GM12878 (cell line): ENCODE data around the gene RPS6KL1. TPM values are rescaled to one million over a fixed set of nuclear protein-coding genes. Genes with fewer than 3 reads are reported as not detected.

Experiments used
- ATAC-seq: fragments of 200-7000 bp; cut with Tn5 transposase; 3 replicates; pipeline ENCODE4 v1.9.1; 2020; ENCODE audit warnings: mild to moderate bottlenecking, moderate library complexity
- BruUV-seq: library from RNA; stranded (reverse); fragments of 400-500 nt; replicated peaks from 2 replicates; lab custom pipeline; 2021; lab: Mats Ljungman, UMichigan
- CTCF ChIA-PET: fragments of 300-600 bp; sonication (Branson Sonifier 250); formaldehyde crosslinking; extraction: SDS; loops from one replicate; lab custom pipeline; 2021; ENCODE audit warnings: inconsistent platforms; lab: Yijun Ruan, JAX
- POLR2A ChIA-PET: fragments of 350-600 bp; formaldehyde crosslinking; extraction: SDS; loops from one replicate; lab custom pipeline; 2021; ENCODE audit warnings: inconsistent platforms; lab: Charles Lee
- RAD21 ChIA-PET: fragments of 300-600 bp; sonication (Branson Sonifier 250); formaldehyde crosslinking; loops from one replicate; lab custom pipeline; 2023; ENCODE audit warnings: antibody characterized with exemption; ENCODE audit not compliant: unreplicated experiment; lab: Charles Lee
- SMC1A ChIA-PET: fragments of 300-600 bp; sonication (Branson Sonifier 250); formaldehyde crosslinking; loops from one replicate; lab custom pipeline; 2023; ENCODE audit not compliant: unreplicated experiment, uncharacterized antibody; lab: Charles Lee
- DNase-seq: peaks from one replicate; pipeline ENCODE4 v3.0.0-alpha.2; 2011; ENCODE audit warnings: low read depth, low spot score
- FAIRE-seq: peaks from 3 replicates; lab custom pipeline; 2011; peaks lifted over from hg19 to GRCh38; lab: Jason Lieb, UNC
- H2AFZ ChIP-seq: 2 replicates; pipeline ENCODE4 v1.6.0; 2011; ENCODE audit warnings: low read depth, low read length, control low read depth; ENCODE audit not compliant: control insufficient read depth
- H3K27ac ChIP-seq: 2 replicates; pipeline ENCODE4 v1.5.1; 2011; ENCODE audit warnings: control low read depth; ENCODE audit not compliant: control insufficient read depth, insufficient read depth
- H3K27me3 ChIP-seq, 2 experiments: replicated peaks in 1 of 2; 2 replicates each; pipeline versions ENCODE4 v1.6.0 to v1.6.1; 2011; ENCODE audit warnings: low read length in 1 of 2; ENCODE audit not compliant: control insufficient read depth in 2 of 2, insufficient read depth in 2 of 2
- H3K36me3 ChIP-seq, 2 experiments: 2 replicates each; pipeline ENCODE4 v1.5.1; 2011; ENCODE audit warnings: low read length in 1 of 2; ENCODE audit not compliant: control insufficient read depth in 2 of 2, insufficient read depth in 2 of 2
- H3K4me1 ChIP-seq: 2 replicates; pipeline ENCODE4 v1.6.1; 2011; ENCODE audit warnings: mild to moderate bottlenecking, low read length, moderate library complexity, mixed read lengths; ENCODE audit not compliant: control insufficient read depth, insufficient read depth
- H3K4me2 ChIP-seq: 2 replicates; pipeline ENCODE4 v1.6.0; 2011; ENCODE audit warnings: control low read depth; ENCODE audit not compliant: control insufficient read depth, insufficient read depth
- H3K4me3 ChIP-seq: fragments of 200-600 bp; sonication (generic); 2 replicates; pipeline ENCODE4 v1.5.1; 2016
- H3K79me2 ChIP-seq: 2 replicates; pipeline ENCODE4 v1.6.0; 2011; ENCODE audit warnings: low read length; ENCODE audit not compliant: control insufficient read depth, insufficient read depth
- H3K9ac ChIP-seq: 2 replicates; pipeline ENCODE4 v1.8.0; 2011; ENCODE audit warnings: low read length, control low read depth, mixed read lengths; ENCODE audit not compliant: control insufficient read depth, insufficient read depth
- H3K9me3 ChIP-seq: replicated peaks from 3 replicates; pipeline ENCODE4 v1.5.1; 2011; ENCODE audit warnings: mild to moderate bottlenecking, low read length; ENCODE audit not compliant: control insufficient read depth, insufficient read depth
- H4K20me1 ChIP-seq: 2 replicates; pipeline ENCODE4 v1.6.0; 2011; ENCODE audit not compliant: control insufficient read depth, insufficient read depth
- BHLHE40 ChIP-seq, 2 experiments: fragments of 450-650 bp in 1 of 2; IDR thresholded peaks; 2 replicates each; pipeline ENCODE4 v1.6.1; 2011 to 2017; ENCODE audit warnings: low read depth in 2 of 2, borderline replicate concordance in 1 of 2, improper control_type of control experiment in 1 of 2, low read length in 1 of 2, mild to moderate bottlenecking in 1 of 2
- EED ChIP-seq: sonication (generic); IDR thresholded peaks from 2 replicates; pipeline ENCODE4 v1.6.1; 2016; ENCODE audit warnings: antibody characterized with exemption, low read depth
- IKZF1 ChIP-seq: fragments of 450-650 bp; conservative IDR thresholded peaks from 2 replicates; pipeline ENCODE4 v1.6.1; 2017; ENCODE audit warnings: antibody characterized with exemption, mild to moderate bottlenecking
- MTA2 ChIP-seq: fragments of 450-650 bp; IDR thresholded peaks from 2 replicates; pipeline ENCODE4 v1.6.1; 2016; ENCODE audit warnings: low read depth, mild to moderate bottlenecking, moderate library complexity
- NR2F1 ChIP-seq: fragments of 450-650 bp; conservative IDR thresholded peaks from 2 replicates; pipeline ENCODE4 v1.6.1; 2017; ENCODE audit warnings: mild to moderate bottlenecking
- SREBF1 ChIP-seq: IDR thresholded peaks from 2 replicates; pipeline ENCODE4 v1.6.1; 2012; ENCODE audit warnings: mild to moderate bottlenecking, low read length
- SRF ChIP-seq, 2 experiments: IDR thresholded peaks; 2 replicates each; pipeline ENCODE4 v1.6.1; 2011; ENCODE audit warnings: low read depth in 2 of 2, low read length in 2 of 2, mild to moderate bottlenecking in 1 of 2, moderate library complexity in 1 of 2
- WGBS: methylation state at CpG from one replicate; pipeline ENCODE4 v1.1.6; 2016; ENCODE audit warnings: low lambda C conversion rate; ENCODE audit not compliant: insufficient replicate concordance, insufficient coverage; ENCODE audit errors: missing lambda C conversion rate; 5-methylcytosine and 5-hydroxymethylcytosine counted together
- in situ Hi-C: fragments of 300-500 bp; cut with MboI; formaldehyde crosslinking; loops from 9 replicates; pipeline ENCODE4 v1.14.3; 2018; ENCODE audit warnings: mixed read lengths
- intact Hi-C: fragments of 100-400 bp; cut with micrococcal nuclease; formaldehyde crosslinking; loops from one replicate; pipeline ENCODE4 v1.14.2; 2022; ENCODE audit not compliant: unreplicated experiment
- polyA plus RNA-seq, 11 experiments: library from polyadenylated mRNA; depleted of rRNA in 4 of 11; unstranded in 6 of 11; stranded (reverse) in 5 of 11; fragments of >200 nt; fragmentation: Nextera tagmentation in 4 of 11; fragmentation: Illumina TruSeq in 1 of 11; extraction: Ambion mirVana in 4 of 11; extraction: Trizol in 1 of 11; gene quantifications; 1 replicate in 1 of 11; 2 replicates in 10 of 11; pipeline versions ENCODE4 v1.2.1 to v1.2.3, GENCODE V29; 2011 to 2016; ENCODE audit warnings: inconsistent platforms in 2 of 11, missing spikeins in 2 of 11, low read depth in 1 of 11
- total RNA-seq, 4 experiments: library from RNA; depleted of rRNA in 3 of 4; stranded (reverse); fragments of >200 nt in 3 of 4; fragmentation: Illumina TruSeq in 1 of 4; extraction: Trizol in 1 of 4; gene quantifications; 2 replicates each; pipeline versions ENCODE4 v1.2.1 to v1.2.3, GENCODE V29; 2013 to 2021
- TF ChIP-seq, protein P1 (sequence below), 3 experiments: IDR thresholded peaks in 2 of 3; conservative IDR thresholded peaks in 1 of 3; 2 replicates each; pipeline ENCODE4 v1.5.1; 2011; ENCODE audit warnings: low read depth in 3 of 3, low read length in 3 of 3, mild to moderate bottlenecking in 3 of 3, control low read depth in 2 of 3, moderate library complexity in 2 of 3, inconsistent platforms in 1 of 3, mixed read lengths in 1 of 3; ENCODE audit not compliant: control insufficient read depth in 2 of 3, insufficient read depth in 1 of 3; ENCODE audit errors: extremely low read depth in 1 of 3
- TF ChIP-seq, protein P2 (sequence below): fragments of 450-650 bp; IDR thresholded peaks from 2 replicates; pipeline ENCODE4 v1.6.1; 2017; ENCODE audit warnings: mild to moderate bottlenecking, low read depth, inconsistent platforms; ENCODE audit not compliant: poor library complexity, severe bottlenecking

Gene RPS6KL1
- total and polyA plus RNA-seq, 10 of the 15 experiments (the other 5 are each of a cell fraction or from before 2014, with no cell fraction given): 0.04 to 4.2 (median 2.0) TPM

- Histone ChIP-seq H3K9me3 (no peaks in the 10 kb centered on the region), H3K4me3 (no peak overlapping the region), H3K36me3 (no peaks in the 10 kb centered on the region), H3K27ac (no peak overlapping the region), H3K27me3 (no peaks in the 10 kb centered on the region), H3K79me2 (no peaks in the 10 kb centered on the region), H3K4me2 (no peak overlapping the region), H3K4me1 (peaks cover 30% of the 10 kb centered on the region), H4K20me1 (no peaks in the 10 kb centered on the region), H3K9ac (no peak overlapping the region), H2AFZ (no peak overlapping the region)
- intact Hi-C loops: loop anchor here (10.0 kb wide), 1 partner anchor 359 kb away; no protein-coding TSS in a partner anchor
- WGBS: 70% methylated on average over 17 of the region's 17 CpGs
- RAD21 ChIA-PET: interaction anchor here (0.7 to 2.0 kb wide), 8 partner anchors 10 to 145 kb away, joined by 3 to 6 read pairs (median 4); partner anchors contain the start of gene PGF
- FAIRE-seq (no peak), DNase-seq (no peak), ATAC-seq (no peak)
- SMC1A ChIA-PET: interaction anchor here (1.0 to 6.1 kb wide), 4 partner anchors 84 to 359 kb away, joined by 3 to 32 read pairs (median 6); no protein-coding TSS in a partner anchor
- TF ChIP-seq, protein P1, sequence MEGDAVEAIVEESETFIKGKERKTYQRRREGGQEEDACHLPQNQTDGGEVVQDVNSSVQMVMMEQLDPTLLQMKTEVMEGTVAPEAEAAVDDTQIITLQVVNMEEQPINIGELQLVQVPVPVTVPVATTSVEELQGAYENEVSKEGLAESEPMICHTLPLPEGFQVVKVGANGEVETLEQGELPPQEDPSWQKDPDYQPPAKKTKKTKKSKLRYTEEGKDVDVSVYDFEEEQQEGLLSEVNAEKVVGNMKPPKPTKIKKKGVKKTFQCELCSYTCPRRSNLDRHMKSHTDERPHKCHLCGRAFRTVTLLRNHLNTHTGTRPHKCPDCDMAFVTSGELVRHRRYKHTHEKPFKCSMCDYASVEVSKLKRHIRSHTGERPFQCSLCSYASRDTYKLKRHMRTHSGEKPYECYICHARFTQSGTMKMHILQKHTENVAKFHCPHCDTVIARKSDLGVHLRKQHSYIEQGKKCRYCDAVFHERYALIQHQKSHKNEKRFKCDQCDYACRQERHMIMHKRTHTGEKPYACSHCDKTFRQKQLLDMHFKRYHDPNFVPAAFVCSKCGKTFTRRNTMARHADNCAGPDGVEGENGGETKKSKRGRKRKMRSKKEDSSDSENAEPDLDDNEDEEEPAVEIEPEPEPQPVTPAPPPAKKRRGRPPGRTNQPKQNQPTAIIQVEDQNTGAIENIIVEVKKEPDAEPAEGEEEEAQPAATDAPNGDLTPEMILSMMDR (IDR thresholded peaks at IDR 0.05 in 2 of 3, conservative IDR thresholded peaks at IDR 0.05 in 1 of 3; ENCODE audit: control insufficient read depth in 2 of 3, extremely low read depth in 1 of 3, insufficient read depth in 1 of 3, low read depth in 3 of 3, low read length in 3 of 3): peak; percentile 19 to 59 (median 52); a peak in 5 of 6 replicates
- 0 out of 2 replicates have a peak, but pooled peaks have one; percentile 44 for TF ChIP-seq NR2F1
- TF ChIP-seq BHLHE40 (IDR thresholded peaks at IDR 0.05; ENCODE audit: borderline replicate concordance in 1 of 2, low read depth in 2 of 2, low read length in 1 of 2): peak in 1 of 2 experiments; percentile 54; a peak in 2 of 4 replicates
- TF ChIP-seq EED: 0 out of 2 replicates have a peak, but pooled peaks have one; percentile 29
- TF ChIP-seq SREBF1: no peak
- TF ChIP-seq, protein P2, sequence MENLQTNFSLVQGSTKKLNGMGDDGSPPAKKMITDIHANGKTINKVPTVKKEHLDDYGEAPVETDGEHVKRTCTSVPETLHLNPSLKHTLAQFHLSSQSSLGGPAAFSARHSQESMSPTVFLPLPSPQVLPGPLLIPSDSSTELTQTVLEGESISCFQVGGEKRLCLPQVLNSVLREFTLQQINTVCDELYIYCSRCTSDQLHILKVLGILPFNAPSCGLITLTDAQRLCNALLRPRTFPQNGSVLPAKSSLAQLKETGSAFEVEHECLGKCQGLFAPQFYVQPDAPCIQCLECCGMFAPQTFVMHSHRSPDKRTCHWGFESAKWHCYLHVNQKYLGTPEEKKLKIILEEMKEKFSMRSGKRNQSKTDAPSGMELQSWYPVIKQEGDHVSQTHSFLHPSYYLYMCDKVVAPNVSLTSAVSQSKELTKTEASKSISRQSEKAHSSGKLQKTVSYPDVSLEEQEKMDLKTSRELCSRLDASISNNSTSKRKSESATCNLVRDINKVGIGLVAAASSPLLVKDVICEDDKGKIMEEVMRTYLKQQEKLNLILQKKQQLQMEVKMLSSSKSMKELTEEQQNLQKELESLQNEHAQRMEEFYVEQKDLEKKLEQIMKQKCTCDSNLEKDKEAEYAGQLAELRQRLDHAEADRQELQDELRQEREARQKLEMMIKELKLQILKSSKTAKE: no peak
- TF ChIP-seq IKZF1: peak; percentile 33
- no peak for TF ChIP-seq SRF (IDR thresholded peaks at IDR 0.05; ENCODE audit: low read depth in 2 of 2, low read length in 2 of 2)
- no peak for TF ChIP-seq MTA2
- POLR2A ChIA-PET: no interaction called here
- CTCF ChIA-PET: interaction anchor here (0.7 to 9.1 kb wide), 34 partner anchors 9 to 359 kb away, joined by 3 to 129 read pairs (median 5); partner anchors contain the start of genes EIF2B2 and ZC2HC1C
- BruUV-seq: no TSS peak
- in situ Hi-C loops: no loop called here
These were observed 22.3 kb upstream of the RPS6KL1 start for GRCh38 chr14:74945261-74945851.
